Muscle of leg (tissue), 16 donors: ENCODE data around the gene ZNF827. TPM values are rescaled to one million over a fixed set of nuclear protein-coding genes. Genes with fewer than 3 reads are reported as not detected.
A peak's percentile ranks its signal among the peaks of the same experiment; 100 is the strongest.

Experiments
- DNase-seq: peaks from one replicate; pipeline ENCODE4 v3.0.0; 2013
- H3K27ac ChIP-seq: one replicate; pipeline ENCODE4 v1.5.1; 2013; ENCODE audit warnings: mild to moderate bottlenecking, low read length, control low read depth
- H3K27me3 ChIP-seq: one replicate; pipeline ENCODE4 v1.6.1; 2013; ENCODE audit warnings: low read length; ENCODE audit not compliant: control insufficient read depth, insufficient read depth
- H3K36me3 ChIP-seq: one replicate; pipeline ENCODE4 v1.6.1; 2013; ENCODE audit warnings: low read length; ENCODE audit not compliant: control insufficient read depth, insufficient read depth
- H3K4me1 ChIP-seq: one replicate; pipeline ENCODE4 v1.6.1; 2013; ENCODE audit warnings: low read length; ENCODE audit not compliant: control insufficient read depth, insufficient read depth
- H3K4me3 ChIP-seq: one replicate; pipeline ENCODE4 v1.5.1; 2013; ENCODE audit warnings: low read length, control low read depth
- H3K9me3 ChIP-seq: replicated peaks from 2 replicates; pipeline ENCODE4 v1.6.1; 2013; ENCODE audit warnings: low read depth, low read length; ENCODE audit not compliant: control insufficient read depth
- whole genome bisulfite sequencing: methylation state at CpG from one replicate; pipeline ENCODE4 v1.1.5; 2013; ENCODE audit warnings: missing lambda C conversion rate; ENCODE audit not compliant: insufficient coverage; 5-methylcytosine and 5-hydroxymethylcytosine counted together
- long read RNA-seq, 11 donors: transcript quantifications; one replicate each; lab custom pipeline, GENCODE V29; 2026
- polyA plus RNA-seq, 8 donors: library from polyadenylated mRNA; unstranded; fragments of 120-200 nt; gene quantifications; one replicate each; pipeline versions ENCODE4 v1.2.1 to v1.2.3, GENCODE V29; 2013; ENCODE audit warnings: inconsistent platforms in 1 of 8, low replicate concordance in 1 of 8; ENCODE audit not compliant: insufficient read length in 8 of 8, insufficient read depth in 1 of 8
- total RNA-seq: library from RNA; stranded (reverse); fragments of 120-200 nt; gene quantifications from one replicate; pipeline ENCODE4 v1.2.4, GENCODE V29; 2013

The ZNF827 gene
- 13.6 TPM for total RNA-seq
- polyA plus RNA-seq: 10 to 100 TPM; 13.2 to 19.1 (median 16.7) TPM
- long read RNA-seq, donor 1: 0 reads
- long read RNA-seq, donor 2: 0 reads
- long read RNA-seq, donor 3: 0 reads
- long read RNA-seq, donor 4: 0 reads
- long read RNA-seq, donor 5: 0 reads
- long read RNA-seq, donor 6: 0 reads
- long read RNA-seq, donor 7: 0 reads
- long read RNA-seq, donor 8, partial matches to known transcripts: 0 of 1 reads
- long read RNA-seq, donor 8, other reads (novel, unspliced or antisense): 0 of 1 reads
- long read RNA-seq, donor 9: 0 reads
- long read RNA-seq, donor 10, partial matches to known transcripts: 5 of 6 reads
- long read RNA-seq, donor 10, other reads (novel, unspliced or antisense): 0 of 6 reads
- long read RNA-seq, donor 11, full-length matches to known transcripts: 1 of 1 reads
- long read RNA-seq, donor 11, partial matches to known transcripts: 0 of 1 reads
- long read RNA-seq, donor 11, other reads (novel, unspliced or antisense): 0 of 1 reads

GRCh38 chr4:145938618-145939440 lies at the start of gene ZNF827:
ZNF827 (minus strand) TSS chr4:145938823; CDS start chr4:145938407, 416 bp downstream.
- Histone ChIP-seq H3K27ac (peak within 1 kb of the TSS; percentile 98), H3K36me3 (no peaks in the 10 kb centered on the region), H3K9me3 (no peaks in the 10 kb centered on the region), H3K4me3 (peak within 1 kb of the TSS; percentile 84), H3K4me1 (peaks cover 10% of the 10 kb centered on the region), H3K27me3 (no peaks in the 10 kb centered on the region)
- WGBS: 0% methylated on average over 10 of the region's 34 CpGs
- DNase-seq: peak; percentile 89

- Histone ChIP-seq H3K36me3 (no peaks in the 10 kb centered on the region), H3K27ac (peak overlapping the region; percentile 16), H3K4me3 (no peak overlapping the region), H3K9me3 (no peaks in the 10 kb centered on the region), H3K27me3 (no peaks in the 10 kb centered on the region), H3K4me1 (no peaks in the 10 kb centered on the region)
- 81% methylated on average over 3 of the region's 4 CpGs for WGBS
- DNase-seq: peak; percentile 27
Observed at GRCh38 chr4:145984563-145984962, 45.9 kb upstream of the ZNF827 start.

GRCh38 chr4:145982791-145983190 lies 44.2 kb upstream of the ZNF827 start:
- no peak for DNase-seq
- H3K27me3 ChIP-seq: no peaks in the 10 kb centered on the region
- WGBS: no CpG with 5 or more reads among the region's 4 CpGs

GRCh38 chr4:145979160-145979559 lies 40.5 kb upstream of the ZNF827 start:
- Histone ChIP-seq H3K27ac (no peak overlapping the region), H3K27me3 (no peaks in the 10 kb centered on the region), H3K4me1 (no peaks in the 10 kb centered on the region), H3K36me3 (no peaks in the 10 kb centered on the region), H3K4me3 (no peak overlapping the region), H3K9me3 (no peaks in the 10 kb centered on the region)
- no peak for DNase-seq
- WGBS: 80% methylated on average over 2 of the region's 3 CpGs

More at GRCh38 chr4:145982791-145983190, 44.2 kb upstream of the ZNF827 start:
- H3K27ac ChIP-seq: no peak overlapping the region
- H3K4me3 ChIP-seq: no peak overlapping the region
- no peaks in the 10 kb centered on the region for H3K9me3 ChIP-seq
- no peaks in the 10 kb centered on the region for H3K36me3 ChIP-seq
- H3K4me1 ChIP-seq: no peaks in the 10 kb centered on the region

- H3K9me3 ChIP-seq: no peaks in the 10 kb centered on the region
- WGBS: 86% methylated on average over 3 of the region's 4 CpGs
Observed at GRCh38 chr4:145976680-145977079, 38.1 kb upstream of the ZNF827 start.

GRCh38 chr4:145960012-145960411 lies 21.4 kb upstream of the ZNF827 start:
- Histone ChIP-seq H3K9me3 (peaks cover 7% of the 10 kb centered on the region), H3K27ac (no peak overlapping the region), H3K27me3 (no peaks in the 10 kb centered on the region), H3K36me3 (no peaks in the 10 kb centered on the region), H3K4me3 (no peak overlapping the region), H3K4me1 (no peaks in the 10 kb centered on the region)
- WGBS: no CpG with 5 or more reads among the region's 2 CpGs
- DNase-seq: no peak

More at GRCh38 chr4:145976680-145977079, 38.1 kb upstream of the ZNF827 start:
- no peak for DNase-seq
- no peak overlapping the region for H3K4me3 ChIP-seq
- no peaks in the 10 kb centered on the region for H3K27me3 ChIP-seq
- H3K27ac ChIP-seq: no peak overlapping the region
- H3K36me3 ChIP-seq: no peaks in the 10 kb centered on the region
- no peaks in the 10 kb centered on the region for H3K4me1 ChIP-seq

GRCh38 chr4:145957302-145957701 lies 18.7 kb upstream of the ZNF827 start:
- Histone ChIP-seq H3K36me3 (no peaks in the 10 kb centered on the region), H3K27ac (no peak overlapping the region), H3K27me3 (no peaks in the 10 kb centered on the region), H3K9me3 (peaks cover 5% of the 10 kb centered on the region), H3K4me1 (no peaks in the 10 kb centered on the region), H3K4me3 (no peak overlapping the region)
- no peak for DNase-seq
- no CpG with 5 or more reads among the region's 1 CpG for WGBS

- Histone ChIP-seq H3K36me3 (no peaks in the 10 kb centered on the region), H3K4me3 (no peak overlapping the region), H3K27me3 (no peaks in the 10 kb centered on the region), H3K9me3 (peaks cover 5% of the 10 kb centered on the region), H3K27ac (no peak overlapping the region), H3K4me1 (no peaks in the 10 kb centered on the region)
- WGBS: 55% methylated on average over 3 of the region's 3 CpGs
- peak; percentile 17 for DNase-seq
Observed at GRCh38 chr4:145956288-145956890, 17.8 kb upstream of the ZNF827 start.

- no peak for DNase-seq
- no peaks in the 10 kb centered on the region for H3K27me3 ChIP-seq
- no peaks in the 10 kb centered on the region for H3K4me1 ChIP-seq
- H3K36me3 ChIP-seq: no peaks in the 10 kb centered on the region
- H3K27ac ChIP-seq: no peak overlapping the region
- WGBS: 81% methylated on average over 5 of the region's 7 CpGs
- H3K9me3 ChIP-seq: peaks cover 5% of the 10 kb centered on the region
- H3K4me3 ChIP-seq: no peak overlapping the region
Observed at GRCh38 chr4:145954924-145955339, 16.3 kb upstream of the ZNF827 start.
